Measurements from ENCODE around the gene COP1.

GRCh38 chr1:175969231-175969630, 237.9 kb downstream of the COP1 start:
- TF ChIP-seq CTCF (conservative IDR thresholded peaks at IDR 0.05; ENCODE audit: low read depth, low read length): no peak
- no peak for TF ChIP-seq EZH2 (IDR thresholded peaks at IDR 0.05; ENCODE audit: borderline replicate concordance, low read depth, low read length, poor library complexity, severe bottlenecking)

Measured in A673 (cell line).